C4-2B (cell line): ENCODE data around the gene CPSF4L.

Experiments used
- ZFX ChIP-seq: fragments of 450-650 bp; IDR thresholded peaks from 2 replicates; pipeline ENCODE4 v1.6.1; 2017
- TF ChIP-seq, protein P1 (sequence below): fragments of 450-650 bp; conservative IDR thresholded peaks from 2 replicates; pipeline ENCODE4 v1.5.1; 2017; ENCODE audit warnings: mild to moderate bottlenecking

DNA sequence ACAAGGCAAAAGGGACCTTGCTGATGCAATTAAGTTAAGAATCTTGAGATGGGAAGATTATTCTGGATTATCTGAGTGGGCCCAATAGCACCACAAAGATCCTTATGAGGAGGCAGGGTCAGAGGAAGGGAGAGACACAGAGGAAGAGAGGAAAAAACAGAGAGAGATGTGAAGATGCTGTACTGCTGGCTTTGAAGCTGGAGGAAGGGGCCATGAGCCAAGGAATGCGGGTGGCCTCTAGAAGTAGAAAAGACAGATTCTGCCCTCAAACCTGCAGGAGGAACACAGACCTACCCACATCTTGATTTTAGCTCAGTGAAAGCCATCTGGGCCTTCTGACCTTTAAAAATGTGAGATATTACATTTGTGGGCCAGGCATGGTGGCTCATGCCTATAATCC lies 8.1 kb upstream of the CPSF4L start:
- TF ChIP-seq, protein P1, sequence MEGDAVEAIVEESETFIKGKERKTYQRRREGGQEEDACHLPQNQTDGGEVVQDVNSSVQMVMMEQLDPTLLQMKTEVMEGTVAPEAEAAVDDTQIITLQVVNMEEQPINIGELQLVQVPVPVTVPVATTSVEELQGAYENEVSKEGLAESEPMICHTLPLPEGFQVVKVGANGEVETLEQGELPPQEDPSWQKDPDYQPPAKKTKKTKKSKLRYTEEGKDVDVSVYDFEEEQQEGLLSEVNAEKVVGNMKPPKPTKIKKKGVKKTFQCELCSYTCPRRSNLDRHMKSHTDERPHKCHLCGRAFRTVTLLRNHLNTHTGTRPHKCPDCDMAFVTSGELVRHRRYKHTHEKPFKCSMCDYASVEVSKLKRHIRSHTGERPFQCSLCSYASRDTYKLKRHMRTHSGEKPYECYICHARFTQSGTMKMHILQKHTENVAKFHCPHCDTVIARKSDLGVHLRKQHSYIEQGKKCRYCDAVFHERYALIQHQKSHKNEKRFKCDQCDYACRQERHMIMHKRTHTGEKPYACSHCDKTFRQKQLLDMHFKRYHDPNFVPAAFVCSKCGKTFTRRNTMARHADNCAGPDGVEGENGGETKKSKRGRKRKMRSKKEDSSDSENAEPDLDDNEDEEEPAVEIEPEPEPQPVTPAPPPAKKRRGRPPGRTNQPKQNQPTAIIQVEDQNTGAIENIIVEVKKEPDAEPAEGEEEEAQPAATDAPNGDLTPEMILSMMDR: no peak
- no peak for TF ChIP-seq ZFX
